GM18861 (cell line): ENCODE results near the gene ADGRL1.
"Not testable (repeated sequence)": the region's sequence is repeated elsewhere in the genome, so short reads cannot be mapped to it uniquely, and the experiment has no call there.

Source experiments
- ATAC-seq: cut with Tn5 transposase; IDR thresholded peaks from one replicate; pipeline ENCODE4 v1.9.1; 2021; ENCODE audit not compliant: unreplicated experiment

The ADGRL1 gene

DNA sequence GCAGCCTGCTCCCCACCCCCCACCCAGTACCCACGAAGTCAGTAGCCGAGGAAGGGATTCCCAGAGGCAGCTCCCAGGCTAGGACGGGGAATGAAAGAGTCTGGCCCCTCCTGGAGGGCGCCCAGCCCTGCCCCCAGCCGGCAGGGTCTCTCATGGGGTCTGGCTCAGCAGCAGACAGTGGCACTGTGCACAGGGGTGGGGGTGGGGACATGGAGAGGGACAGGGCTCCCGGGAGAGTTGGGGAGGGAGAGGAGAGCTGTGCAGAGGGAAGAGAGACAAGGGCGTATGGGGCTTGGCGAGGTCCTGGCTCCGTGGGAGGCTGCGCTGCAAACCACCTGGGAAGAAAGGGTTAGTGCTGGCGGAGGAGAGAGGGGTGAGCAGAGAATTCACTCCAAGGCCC lies 41.9 kb downstream of the ADGRL1 start:
- no peak for ATAC-seq

DNA sequence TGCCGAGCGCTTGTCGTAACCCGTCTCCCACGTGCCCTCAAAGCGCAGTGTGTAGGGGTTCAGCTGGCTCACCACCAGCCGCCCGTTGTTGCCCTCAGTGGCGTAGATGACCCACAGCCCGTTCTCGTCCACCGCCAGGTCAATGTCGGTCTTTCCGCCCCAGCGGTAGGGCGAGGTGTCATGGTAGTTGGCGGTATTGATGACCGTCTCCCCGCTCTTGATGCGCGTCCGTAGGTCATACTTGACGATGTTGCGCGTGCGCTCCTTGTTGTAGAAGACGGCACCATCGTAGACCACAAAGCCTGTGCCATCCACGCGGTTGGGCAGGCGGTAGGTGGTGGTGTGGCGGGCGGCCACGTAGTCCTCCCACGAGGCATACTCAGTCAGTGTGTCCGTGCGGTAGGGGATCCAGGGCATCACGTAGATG lies 43.1 kb downstream of the ADGRL1 start:
- no peak for ATAC-seq

GRCh38 chr19:14161305-14161704 lies 44.7 kb downstream of the ADGRL1 start:
- no peak for ATAC-seq

- ATAC-seq, result no peak
These were observed 45.8 kb downstream of the ADGRL1 start for GRCh38 chr19:14160017-14160703.

- no peak for ATAC-seq
These were observed 46.9 kb downstream of the ADGRL1 start for GRCh38 chr19:14159059-14159458.

- no peak for ATAC-seq
These were observed 47.5 kb downstream of the ADGRL1 start for GRCh38 chr19:14158276-14159023.

DNA sequence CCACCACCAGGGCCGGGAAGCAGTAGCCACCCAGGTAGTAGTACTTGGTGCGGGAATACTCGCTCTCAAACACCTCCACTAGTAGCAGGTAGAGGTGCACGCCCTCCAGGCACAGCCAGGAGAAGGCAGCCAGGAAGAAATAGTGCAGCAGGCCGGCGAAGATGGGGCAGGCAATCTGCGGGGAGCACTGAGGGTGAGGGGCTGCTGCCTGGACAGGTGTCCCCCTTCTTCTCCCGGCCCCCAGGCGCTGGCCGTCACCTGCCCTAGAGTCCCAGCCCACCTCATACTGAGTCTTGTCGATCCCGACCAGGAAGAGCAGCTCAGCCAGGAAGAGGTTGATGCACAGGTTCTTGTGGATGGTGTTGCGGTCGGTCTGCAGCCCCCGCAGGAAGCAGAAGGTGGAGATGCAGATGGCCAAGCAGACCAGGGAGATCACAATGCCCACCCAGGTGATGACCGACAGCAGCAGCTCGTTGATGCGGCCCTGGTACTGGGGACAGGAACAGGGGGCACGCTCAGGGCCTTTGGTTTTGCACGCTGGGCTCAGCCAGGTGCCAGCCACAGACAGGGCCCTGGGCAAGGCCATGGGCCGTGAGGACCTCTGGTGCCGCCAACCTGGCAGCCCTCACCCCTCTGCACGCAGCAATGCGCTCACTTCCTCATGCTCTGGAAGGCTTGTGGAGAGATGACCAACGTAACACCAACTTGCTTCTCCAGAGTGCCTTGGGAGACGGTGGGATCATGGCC lies 48.8 kb downstream of the ADGRL1 start:
- no peak for ATAC-seq

GRCh38 chr19:14156122-14156521 lies 49.8 kb downstream of the ADGRL1 start:
- ATAC-seq, result no peak

DNA sequence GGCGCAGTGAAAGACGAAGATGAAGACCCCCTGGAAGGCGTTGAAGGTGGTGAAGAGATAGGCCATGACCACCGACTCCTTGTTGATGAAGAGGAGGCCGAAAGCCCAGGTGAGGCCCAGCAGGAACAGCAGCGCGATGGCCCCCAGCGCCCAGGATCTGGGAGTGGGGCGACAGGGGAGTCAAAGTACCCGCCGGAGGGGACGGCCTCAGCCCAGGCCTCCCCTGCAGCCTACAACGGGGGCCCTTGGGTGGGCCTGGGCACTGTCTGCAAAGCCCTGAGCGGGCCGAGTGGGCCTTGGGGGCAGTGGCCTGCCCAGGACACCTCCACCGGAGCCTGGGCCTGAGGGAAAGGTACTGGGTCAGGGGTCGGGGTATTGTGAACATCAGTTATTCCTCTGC lies 50.6 kb downstream of the ADGRL1 start:
- no peak for ATAC-seq

DNA sequence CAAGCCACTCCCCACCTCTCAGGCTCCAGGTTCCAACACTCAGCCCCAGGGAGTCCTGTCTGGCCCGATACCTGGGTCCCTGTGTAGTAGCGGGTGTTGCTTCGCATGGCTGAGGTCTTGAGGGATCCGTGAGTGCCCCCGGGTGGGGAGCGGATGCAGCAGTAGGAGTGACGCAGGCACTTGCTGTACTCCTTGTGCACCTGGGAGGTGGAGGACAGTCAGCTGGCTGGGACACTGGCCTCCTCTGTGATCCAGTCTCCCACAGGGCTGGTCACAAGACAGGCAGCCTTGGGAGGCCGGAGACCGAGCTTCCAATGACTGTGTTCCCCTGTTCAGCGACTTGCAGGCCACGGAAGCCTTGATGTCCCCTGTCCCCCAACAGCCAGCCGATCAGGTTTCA lies 53.3 kb downstream of the ADGRL1 start:
- ATAC-seq, result no peak

DNA sequence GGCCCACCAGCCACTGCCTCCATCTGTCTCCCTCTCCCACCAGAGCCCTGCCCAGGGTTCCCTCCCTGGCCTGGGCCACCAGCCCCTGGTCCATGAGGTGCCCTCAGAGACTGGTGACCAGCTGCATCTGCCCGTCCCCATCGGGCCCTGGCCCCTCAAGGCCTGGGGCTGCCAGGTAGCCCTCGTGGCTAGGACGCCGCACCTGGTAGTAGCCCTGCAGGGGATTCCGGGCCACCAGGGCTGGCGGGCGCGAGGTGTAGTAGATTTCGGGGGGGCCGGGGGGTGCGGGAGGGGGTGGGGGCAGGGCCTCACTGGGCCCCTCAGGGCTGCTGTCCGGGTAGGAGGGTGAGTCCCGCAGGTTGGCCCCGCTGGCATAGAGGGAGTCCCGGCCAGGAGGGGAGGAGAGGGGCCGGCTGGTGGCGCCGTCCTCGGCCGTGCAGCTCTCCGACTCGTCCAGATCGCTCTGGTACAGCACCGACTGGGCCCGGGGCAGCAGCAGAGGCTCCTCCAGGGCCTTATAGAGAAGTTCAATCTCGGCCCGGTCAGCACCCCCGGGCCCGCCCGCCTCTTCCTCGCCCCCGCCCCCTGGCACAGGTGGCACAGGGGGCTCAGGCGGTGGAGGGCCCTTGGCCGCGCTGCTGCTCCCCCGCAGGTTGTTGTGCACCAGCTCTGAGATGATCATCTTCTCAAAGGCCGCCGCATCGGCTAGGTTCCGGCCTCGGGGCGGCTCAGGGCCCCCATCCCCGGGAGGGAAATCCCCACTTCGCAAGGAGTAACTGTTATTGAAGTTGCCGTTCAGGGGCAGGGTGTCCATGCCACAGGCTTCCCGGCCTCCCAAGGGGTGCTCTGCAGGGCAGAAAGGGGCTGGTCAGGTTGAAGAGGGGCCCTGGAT lies 55.0 kb downstream of the ADGRL1 start:
- ATAC-seq, result no peak

DNA sequence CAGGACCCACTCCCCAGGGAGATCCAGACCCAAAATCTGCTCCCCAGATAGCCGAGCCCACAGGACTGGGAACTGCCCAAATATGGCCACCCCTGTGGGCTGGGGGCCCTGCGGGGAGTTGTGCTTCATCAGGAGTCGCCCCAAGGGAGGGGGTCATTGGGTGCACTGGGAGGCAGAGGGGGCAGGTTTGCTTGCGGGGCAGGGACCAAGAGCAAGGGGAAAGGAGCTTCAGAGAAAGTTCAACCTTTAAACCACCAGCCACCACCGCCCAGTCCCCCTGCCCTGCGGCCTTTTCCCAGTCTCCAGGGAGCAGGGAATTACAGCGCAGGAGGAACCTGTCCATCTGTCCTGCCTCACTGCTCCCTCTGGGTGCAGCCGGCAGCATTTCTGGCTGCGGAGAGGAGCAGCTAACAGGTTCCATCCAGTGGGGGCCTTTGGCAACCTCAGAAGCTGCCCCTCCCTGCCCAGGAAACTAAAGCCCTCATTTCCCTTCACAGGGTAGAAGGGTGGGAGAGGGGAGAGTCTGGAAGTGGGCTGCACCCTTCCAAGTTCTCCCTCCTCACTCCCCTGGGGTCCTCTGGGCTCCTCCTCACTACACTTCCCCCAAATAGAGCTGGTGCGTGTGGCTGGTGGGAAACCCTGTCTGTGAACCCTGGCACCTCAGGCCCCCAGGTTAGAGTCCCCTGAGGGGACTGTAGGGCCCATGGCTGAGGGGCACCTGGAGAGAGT lies 55.8 kb downstream of the ADGRL1 start:
- no peak for ATAC-seq

DNA sequence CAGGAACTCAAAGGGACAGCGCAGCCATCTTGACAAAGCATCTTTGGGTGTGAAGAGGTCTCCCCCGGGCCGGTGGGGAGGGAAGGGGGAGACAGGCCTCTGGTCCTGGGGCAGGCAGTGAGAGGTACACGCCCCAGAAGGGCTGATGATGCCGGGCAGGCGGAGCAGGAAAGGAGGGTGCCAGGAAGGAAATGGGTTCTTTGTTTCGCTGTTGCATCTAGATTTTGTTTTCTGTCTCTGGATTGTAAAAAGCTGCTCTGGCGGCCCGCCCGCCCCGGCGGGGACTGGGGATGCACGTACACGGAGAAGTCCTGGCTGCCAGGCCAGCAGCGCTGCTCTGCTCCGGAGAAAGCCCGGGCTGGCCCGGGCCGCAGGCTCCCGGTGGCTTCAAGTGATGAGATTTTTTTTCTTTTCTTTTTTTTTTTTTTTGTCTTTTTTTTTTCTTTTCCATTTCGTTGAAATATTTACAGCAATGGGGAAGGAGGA lies 56.4 kb downstream of the ADGRL1 start:
- ATAC-seq, result no peak

DNA sequence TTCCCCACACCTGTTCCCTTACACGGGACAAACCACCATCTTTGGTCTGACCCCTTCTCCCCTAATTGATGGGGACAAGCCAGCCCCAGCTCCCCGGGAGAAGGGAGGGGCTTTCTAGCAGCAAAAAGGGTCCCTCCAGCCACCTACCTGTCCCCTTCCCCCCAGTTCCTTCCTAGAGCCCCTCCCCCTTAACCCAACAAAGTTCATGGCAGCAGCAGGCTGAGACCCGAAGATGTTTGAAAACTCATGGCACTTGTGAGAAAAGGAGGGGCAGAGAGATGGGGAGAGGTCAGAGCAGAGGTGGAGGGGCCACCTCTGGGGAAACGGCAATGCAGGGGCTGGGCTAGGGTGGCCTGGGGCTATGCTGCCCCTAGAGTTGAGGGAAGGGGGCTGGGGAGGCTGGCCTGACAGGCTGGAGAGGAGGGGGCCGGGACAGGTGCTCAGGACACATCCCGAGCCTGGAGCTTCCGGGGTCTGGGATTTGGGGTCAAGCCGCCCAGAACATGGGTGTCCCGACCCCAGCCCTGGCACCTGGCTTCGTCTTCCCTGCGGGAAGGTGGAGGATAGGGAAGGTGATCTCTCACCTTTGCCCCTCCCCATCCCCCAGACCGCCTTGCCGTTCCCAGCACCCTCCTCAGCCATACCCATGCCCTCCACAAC lies 57.1 kb downstream of the ADGRL1 start:
- no peak for ATAC-seq

- ATAC-seq, result no peak
These were observed 58.0 kb downstream of the ADGRL1 start for GRCh38 chr19:14147797-14148605.

DNA sequence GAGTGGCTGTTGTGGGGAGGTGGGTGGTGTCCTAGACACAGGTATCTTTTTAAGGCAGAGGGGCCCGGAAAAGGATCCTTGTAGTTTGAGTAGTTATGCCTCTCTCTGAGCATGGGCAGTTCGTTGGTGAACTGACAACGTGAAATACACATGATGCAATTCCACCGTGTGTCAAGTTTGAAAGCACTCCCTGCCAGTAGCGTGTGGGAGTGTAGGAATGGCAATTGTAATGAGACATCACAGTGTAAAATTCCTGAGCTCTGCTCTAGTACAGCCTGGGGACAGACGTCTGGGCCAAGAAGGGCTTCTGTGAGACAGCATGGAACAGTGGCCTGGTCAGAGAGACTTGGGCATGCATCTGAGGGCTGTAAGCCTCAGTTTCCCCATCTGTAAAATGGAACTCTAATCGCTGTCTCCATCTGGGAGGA lies 59.2 kb downstream of the ADGRL1 start:
- ATAC-seq, result no peak

DNA sequence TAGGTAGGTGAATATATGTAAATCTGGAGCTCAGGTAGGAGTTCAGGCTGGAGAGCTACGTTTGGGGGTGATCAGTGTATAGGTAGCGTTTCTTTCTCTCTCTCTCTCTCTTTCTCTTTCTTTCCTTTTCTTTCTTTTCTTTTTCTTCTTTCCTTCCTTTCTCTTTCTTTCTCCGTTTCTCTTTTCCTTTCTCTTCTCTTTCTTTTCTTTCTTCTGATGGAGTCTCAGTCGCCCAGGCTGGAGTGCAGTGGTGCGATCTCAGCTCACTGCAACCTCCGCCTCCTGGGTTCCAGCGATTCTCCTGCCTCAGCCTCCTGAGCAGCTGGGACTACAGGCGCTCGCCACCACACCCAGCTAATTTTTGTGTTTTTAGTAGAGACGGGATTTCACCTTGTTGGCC lies 59.8 kb downstream of the ADGRL1 start:
- not testable (repeated sequence) for ATAC-seq

DNA sequence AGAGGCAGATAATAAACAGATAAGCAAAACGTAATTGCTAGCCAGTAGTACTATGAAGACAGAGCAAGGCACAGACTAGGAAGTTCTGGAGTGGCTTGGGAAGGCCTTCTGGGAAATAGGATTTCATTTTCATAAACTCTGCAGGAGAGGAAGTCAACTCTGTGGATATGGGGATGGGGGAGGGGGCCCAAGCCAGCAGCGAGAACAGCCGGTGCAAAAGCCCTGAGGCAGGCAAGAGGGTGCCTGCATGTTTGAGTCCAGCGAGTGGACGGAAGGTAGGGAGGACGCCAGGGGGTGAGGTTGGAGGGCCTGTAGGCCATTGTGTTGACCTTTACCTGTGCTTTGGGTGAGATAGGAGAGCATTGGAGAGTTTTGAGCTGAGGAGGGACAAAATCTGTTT lies 60.6 kb downstream of the ADGRL1 start:
- ATAC-seq, result no peak
